SK-N-SH (cell line): ENCODE data around the gene ARHGEF26. TPM values are rescaled to one million over a fixed set of nuclear protein-coding genes. Genes with fewer than 3 reads are reported as not detected.

Experiments used
- CTCF ChIA-PET: fragments of 300-600, 350-600 bp; formaldehyde crosslinking; extraction: SDS; loops from one replicate; lab custom pipeline; 2021; lab: Yijun Ruan, JAX
- POLR2A ChIA-PET: fragments of 350-600 bp; sonication (Branson Sonifier 250); formaldehyde crosslinking; extraction: SDS; loops from one replicate; lab custom pipeline; 2020; ENCODE audit warnings: antibody characterized with exemption, inconsistent platforms; lab: Yijun Ruan, JAX
- DNase-seq: peaks from one replicate; pipeline ENCODE4 v3.0.0; 2012
- H2AFZ ChIP-seq: fragments of 200-600 bp; sonication (generic); 2 replicates; pipeline ENCODE4 v1.8.1; 2016; ENCODE audit warnings: antibody characterized with exemption, mild to moderate bottlenecking, low read depth
- H3F3A ChIP-seq: fragments of 200-600 bp; sonication (generic); replicated peaks from 2 replicates; pipeline ENCODE3; 2016; ENCODE audit warnings: antibody characterized with exemption, mild to moderate bottlenecking; ENCODE audit not compliant: insufficient read depth
- H3K27ac ChIP-seq, 2 experiments: fragments of 200-500 bp in 1 of 2; fragments of 200-600 bp in 1 of 2; sonication (Bioruptor generic) in 1 of 2; sonication (generic), shearing (Covaris generic) in 1 of 2; 2 replicates each; pipeline versions ENCODE4 v1.5.1 to v1.6.1; 2014 to 2016; ENCODE audit warnings: low read depth in 2 of 2, inconsistent platforms in 1 of 2, low read length in 1 of 2, mild to moderate bottlenecking in 1 of 2, mixed read lengths in 1 of 2
- H3K27me3 ChIP-seq: fragments of 200-600 bp; sonication (generic), shearing (Covaris generic); 2 replicates; pipeline ENCODE4 v1.6.1; 2016; ENCODE audit warnings: mixed run types; ENCODE audit not compliant: insufficient read depth
- H3K36me3 ChIP-seq, 2 experiments: fragments of 200-500 bp in 1 of 2; fragments of 200-600 bp in 1 of 2; sonication (Bioruptor generic) in 1 of 2; sonication (generic) in 1 of 2; replicated peaks in 1 of 2; 2 replicates each; pipeline versions ENCODE3 to v1.5.1; 2014 to 2016; ENCODE audit warnings: low read length in 1 of 2, mild to moderate bottlenecking in 1 of 2; ENCODE audit not compliant: insufficient read depth in 2 of 2, control insufficient read depth in 1 of 2
- H3K4me1 ChIP-seq, 2 experiments: fragments of 200-500 bp in 1 of 2; fragments of 200-600 bp in 1 of 2; sonication (Bioruptor generic) in 1 of 2; sonication (generic), shearing (Covaris generic) in 1 of 2; 2 replicates each; pipeline versions ENCODE4 v1.5.1 to v1.6.1; 2014 to 2016; ENCODE audit warnings: low read depth in 1 of 2, low read length in 1 of 2, mixed run types in 1 of 2; ENCODE audit not compliant: insufficient read depth in 2 of 2, control insufficient read depth in 1 of 2
- H3K4me2 ChIP-seq: fragments of 200-600 bp; sonication (generic), shearing (Covaris generic); 2 replicates; pipeline ENCODE4 v1.6.1; 2017; ENCODE audit warnings: mixed run types
- H3K4me3 ChIP-seq, 2 experiments: fragments of 200-500 bp in 1 of 2; fragments of 200-600 bp in 1 of 2; sonication (Bioruptor generic) in 1 of 2; sonication (generic), shearing (Covaris generic) in 1 of 2; 2 replicates each; pipeline versions ENCODE4 v1.5.1 to v1.8.1; 2014 to 2016; ENCODE audit warnings: low read depth in 2 of 2, inconsistent platforms in 1 of 2, low read length in 1 of 2, mild to moderate bottlenecking in 1 of 2, mixed read lengths in 1 of 2, moderate library complexity in 1 of 2
- H3K79me2 ChIP-seq: fragments of 200-600 bp; sonication (generic); 2 replicates; pipeline ENCODE4 v1.8.1; 2017; ENCODE audit warnings: mild to moderate bottlenecking; ENCODE audit not compliant: insufficient read depth
- H3K9ac ChIP-seq: fragments of 200-600 bp; sonication (generic); 2 replicates; pipeline ENCODE4 v1.6.1; 2017; ENCODE audit warnings: mixed run types
- H3K9me2 ChIP-seq: fragments of 200-600 bp; sonication (generic); 2 replicates; pipeline ENCODE4 v1.6.1; 2017; ENCODE audit warnings: mixed run types
- H3K9me3 ChIP-seq: fragments of 200-600 bp; sonication (generic); 2 replicates; pipeline ENCODE4 v1.6.1; 2017; ENCODE audit warnings: mixed run types, mild to moderate bottlenecking, moderate library complexity
- H4K20me1 ChIP-seq: fragments of 200-600 bp; sonication (generic); 2 replicates; pipeline ENCODE4 v1.6.1; 2017; ENCODE audit warnings: mild to moderate bottlenecking, mixed run types; ENCODE audit not compliant: insufficient read depth
- CHD2 ChIP-seq: fragments of 150-350 bp; IDR thresholded peaks from 2 replicates; pipeline ENCODE4 v1.6.1; 2018; ENCODE audit warnings: low read length; ENCODE audit not compliant: partially characterized antibody
- CTCF ChIP-seq: fragments of 200-600 bp; sonication (generic); IDR thresholded peaks from 2 replicates; pipeline ENCODE4 v1.6.1; 2017; ENCODE audit warnings: antibody characterized with exemption, mild to moderate bottlenecking, moderate library complexity
- ELF1 ChIP-seq: IDR thresholded peaks from 2 replicates; pipeline ENCODE4 v1.4.0; 2012
- EZH2phosphoT487 ChIP-seq: fragments of 200-600 bp; sonication (generic); IDR thresholded peaks from 2 replicates; pipeline ENCODE4 v1.6.1; 2017; ENCODE audit warnings: low read depth, mixed run types, mild to moderate bottlenecking, antibody characterized with exemption, moderate library complexity, borderline replicate concordance
- FOSL2 ChIP-seq: IDR thresholded peaks from 2 replicates; pipeline ENCODE4 v1.4.0; 2012; ENCODE audit warnings: low read depth, mild to moderate bottlenecking, moderate library complexity, borderline replicate concordance
- GABPA ChIP-seq: IDR thresholded peaks from 2 replicates; pipeline ENCODE4 v1.4.0; 2012; ENCODE audit warnings: low read depth, mild to moderate bottlenecking
- IRF3 ChIP-seq: fragments of 150-350 bp; IDR thresholded peaks from 2 replicates; pipeline ENCODE4 v1.6.1; 2016; ENCODE audit warnings: mild to moderate bottlenecking, low read depth, low read length
- MAX ChIP-seq: IDR thresholded peaks from 2 replicates; pipeline ENCODE4 v1.4.0; 2012; ENCODE audit warnings: low read depth
- NRF1 ChIP-seq: IDR thresholded peaks from 2 replicates; pipeline ENCODE4 v1.6.1; 2012; ENCODE audit warnings: low read depth, mild to moderate bottlenecking, low read length
- PBX3 ChIP-seq: IDR thresholded peaks from 2 replicates; pipeline ENCODE4; 2012
- POLR2AphosphoS5 ChIP-seq: IDR thresholded peaks from 2 replicates; pipeline ENCODE4 v1.6.1; 2012; ENCODE audit warnings: low read depth, low read length
- RAD21 ChIP-seq: IDR thresholded peaks from 2 replicates; pipeline ENCODE4 v1.6.1; 2012; ENCODE audit warnings: mild to moderate bottlenecking, low read length
- RCOR1 ChIP-seq: fragments of 150-350 bp; IDR thresholded peaks from 2 replicates; pipeline ENCODE4 v1.6.1; 2017; ENCODE audit warnings: antibody characterized with exemption, low read length
- REST ChIP-seq: IDR thresholded peaks from 2 replicates; pipeline ENCODE4 v1.6.1; 2012; ENCODE audit warnings: mild to moderate bottlenecking, low read depth, low read length, moderate library complexity
- RFX5 ChIP-seq: IDR thresholded peaks from 2 replicates; pipeline ENCODE4 v1.6.1; 2012; ENCODE audit warnings: mild to moderate bottlenecking, improper control_type of control experiment, low read length
- SMC3 ChIP-seq: IDR thresholded peaks from 2 replicates; pipeline ENCODE4 v1.6.1; 2012; ENCODE audit warnings: low read depth, low read length, improper control_type of control experiment
- TAF1 ChIP-seq: IDR thresholded peaks from 2 replicates; pipeline ENCODE4 v1.6.1; 2012; ENCODE audit warnings: low read depth, mild to moderate bottlenecking, low read length, moderate library complexity, borderline replicate concordance
- ZBTB33 ChIP-seq: IDR thresholded peaks from 2 replicates; pipeline ENCODE4 v1.4.0; 2012; ENCODE audit warnings: low read depth, borderline replicate concordance
- WGBS: methylation state at CpG from one replicate; pipeline ENCODE4 v1.1.6; 2017; ENCODE audit warnings: low lambda C conversion rate; 5-methylcytosine and 5-hydroxymethylcytosine counted together
- polyA plus RNA-seq, 3 experiments: library from polyadenylated mRNA; depleted of rRNA; stranded (reverse); fragments of >200 nt; gene quantifications; 2 replicates each; pipeline ENCODE4 v1.2.3, GENCODE V29; 2012

ARHGEF26 gene
- polyA plus RNA-seq, 1 of the 3 experiments (the other 2 are of a cell fraction), result 1.2 TPM

- no peak for TF ChIP-seq CTCF
- no peak for TF ChIP-seq MAX
- TF ChIP-seq IRF3, result no peak
- TF ChIP-seq FOSL2, result no peak
- no peak for TF ChIP-seq RCOR1
- TF ChIP-seq TAF1, result no peak
- no peak for TF ChIP-seq PBX3
These were observed 11.7 kb downstream of the ARHGEF26 start (continued) for GRCh38 chr3:154132777-154133375.

GRCh38 chr3:154135511-154136173 is 14.5 kb downstream of the ARHGEF26 start:
- Histone ChIP-seq H3K4me2 (no peak overlapping the region), H3K9me2 (no peaks in the 10 kb centered on the region), H3K27ac (no peak overlapping the region), H3K9me3 (no peaks in the 10 kb centered on the region), H3K4me3 (no peak overlapping the region), H3K27me3 (no peaks in the 10 kb centered on the region), H3K4me1 (no peaks in the 10 kb centered on the region; a peak in 1 of 4 replicates), H3F3A (no peaks in the 10 kb centered on the region), H2AFZ (no peak overlapping the region), H3K79me2 (no peaks in the 10 kb centered on the region), H4K20me1 (no peaks in the 10 kb centered on the region), H3K36me3 (peaks cover 0 to under 1% of the 10 kb centered on the region in 2 experiments), H3K9ac (no peak overlapping the region)
- DNase-seq, result no peak
- POLR2A ChIA-PET, result no interaction called here
- WGBS, result 82% methylated on average over 5 of the region's 5 CpGs
- CTCF ChIA-PET, result no interaction called here
- TF ChIP-seq NRF1 (no peak), PBX3 (no peak), ELF1 (no peak), RFX5 (no peak), TAF1 (no peak), POLR2AphosphoS5 (no peak), FOSL2 (no peak), GABPA (no peak), REST (no peak), SMC3 (no peak), EZH2phosphoT487 (no peak), CHD2 (no peak), RAD21 (no peak), ZBTB33 (no peak)
